ENCODE data around the gene CNTD1.
"Not testable (repeated sequence)": the region's sequence is repeated elsewhere in the genome, so short reads cannot be mapped to it uniquely, and the experiment has no call there.

The CNTD1 gene

DNA sequence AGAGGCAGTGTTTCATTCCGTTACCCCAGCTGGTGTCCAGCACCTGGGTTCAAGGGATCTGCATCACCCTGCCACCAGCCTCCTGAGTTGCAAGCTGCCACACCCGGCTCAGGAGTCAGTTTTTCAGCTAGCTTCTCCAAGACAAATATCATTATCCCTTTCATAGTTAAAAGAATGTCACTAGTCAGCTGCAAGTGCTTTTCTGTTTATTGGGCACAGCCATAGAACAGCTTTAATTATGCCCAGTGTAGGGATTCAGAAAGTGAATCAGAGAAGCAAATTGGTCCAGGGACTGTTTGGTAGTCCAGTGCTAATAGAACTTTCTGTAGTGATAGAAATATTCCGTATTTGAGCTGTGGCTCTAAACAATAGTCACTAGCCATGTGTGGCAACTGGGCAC is 49.4 kb downstream of the CNTD1 start:
- no peak overlapping the region for H3K27ac ChIP-seq (ENCODE audit: low read depth, low read length)
- no peak overlapping the region for H2AK5ac ChIP-seq (ENCODE audit: low read length)
- H3K23ac ChIP-seq (ENCODE audit: low read length) = no peak overlapping the region
- no peak overlapping the region for H3K4ac ChIP-seq (ENCODE audit: low read depth, low read length)
- WGBS (ENCODE audit: extremely low coverage, insufficient coverage, low lambda C conversion rate) = no CpG with 5 or more reads among the region's 3 CpGs
- H4K5ac ChIP-seq (ENCODE audit: low read length) = no peak overlapping the region
- peaks cover 10% of the 10 kb centered on the region for H3K36me3 ChIP-seq (ENCODE audit: control insufficient read depth, insufficient read depth, low read length)
- no peak overlapping the region for H2BK5ac ChIP-seq (ENCODE audit: low read length)
- no peak overlapping the region for H3K4me2 ChIP-seq (ENCODE audit: low read length)
- H3K9ac ChIP-seq (ENCODE audit: low read length) = no peak overlapping the region
- H3K4me3 ChIP-seq (ENCODE audit: low read length) = no peak overlapping the region
- no peaks in the 10 kb centered on the region for H3K27me3 ChIP-seq (ENCODE audit: insufficient read depth, low read length, poor library complexity)
- no peak overlapping the region for H2BK15ac ChIP-seq (replicated peaks; ENCODE audit: low read depth)
- H3K79me2 ChIP-seq (ENCODE audit: control insufficient read depth, insufficient read depth, low read length) = no peaks in the 10 kb centered on the region
- H3K56ac ChIP-seq (ENCODE audit: low read length) = no peak overlapping the region
- peaks cover 2% of the 10 kb centered on the region for H3K79me1 ChIP-seq (ENCODE audit: low read length)
- DNase-seq = no peak
- no peaks in the 10 kb centered on the region for H3K4me1 ChIP-seq (ENCODE audit: control insufficient read depth, low read depth, low read length)
- no peak overlapping the region for H2BK120ac ChIP-seq (ENCODE audit: low read depth, low read length)
- H4K8ac ChIP-seq (ENCODE audit: low read depth, low read length) = no peak overlapping the region
- no peak overlapping the region for H3K18ac ChIP-seq (ENCODE audit: low read length)

DNA sequence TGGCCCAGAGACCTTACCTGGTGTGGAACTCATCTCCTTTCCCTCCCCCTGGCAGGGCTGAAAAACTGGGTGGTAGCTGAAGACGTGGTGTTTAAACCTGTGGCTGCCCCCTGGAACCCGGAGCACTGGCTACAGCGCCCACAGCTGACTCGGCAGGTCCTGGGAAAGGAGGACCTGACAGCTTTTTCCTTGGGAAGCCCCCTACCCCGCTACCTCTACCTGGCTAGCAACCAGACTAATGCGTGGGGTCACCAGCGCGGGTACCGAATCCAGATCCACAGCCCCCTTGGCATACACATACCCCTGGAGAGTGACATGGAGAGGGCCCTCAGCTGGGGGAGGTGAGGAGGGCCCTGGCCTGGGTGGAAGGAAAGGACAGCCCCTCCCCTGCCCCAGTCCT is 50.4 kb downstream of the CNTD1 start:
- no peak overlapping the region for H3K4me3 ChIP-seq (ENCODE audit: low read length)
- no peak overlapping the region for H3K27ac ChIP-seq (ENCODE audit: low read depth, low read length)
- H2BK15ac ChIP-seq (replicated peaks; ENCODE audit: low read depth) = no peak overlapping the region
- no peak overlapping the region for H3K9ac ChIP-seq (ENCODE audit: low read length)
- H3K36me3 ChIP-seq (ENCODE audit: control insufficient read depth, insufficient read depth, low read length) = peaks cover 8% of the 10 kb centered on the region
- no peak overlapping the region for H3K4me2 ChIP-seq (ENCODE audit: low read length)
- no peak for DNase-seq
- no peak overlapping the region for H2BK120ac ChIP-seq (ENCODE audit: low read depth, low read length)
- no peak overlapping the region for H4K5ac ChIP-seq (ENCODE audit: low read length)
- H3K79me1 ChIP-seq (ENCODE audit: low read length) = no peaks in the 10 kb centered on the region
- H2BK5ac ChIP-seq (ENCODE audit: low read length) = no peak overlapping the region
- no peak overlapping the region for H3K56ac ChIP-seq (ENCODE audit: low read length)
- H4K8ac ChIP-seq (ENCODE audit: low read depth, low read length) = no peak overlapping the region
- no peak overlapping the region for H3K23ac ChIP-seq (ENCODE audit: low read length)
- no CpG with 5 or more reads among the region's 9 CpGs for WGBS (ENCODE audit: extremely low coverage, insufficient coverage, low lambda C conversion rate)
- no peaks in the 10 kb centered on the region for H3K79me2 ChIP-seq (ENCODE audit: control insufficient read depth, insufficient read depth, low read length)
- H3K18ac ChIP-seq (ENCODE audit: low read length) = no peak overlapping the region
- no peak overlapping the region for H3K4ac ChIP-seq (ENCODE audit: low read depth, low read length)
- no peaks in the 10 kb centered on the region for H3K27me3 ChIP-seq (ENCODE audit: insufficient read depth, low read length, poor library complexity)
- H2AK5ac ChIP-seq (ENCODE audit: low read length) = no peak overlapping the region
- no peaks in the 10 kb centered on the region for H3K4me1 ChIP-seq (ENCODE audit: control insufficient read depth, low read depth, low read length)

DNA sequence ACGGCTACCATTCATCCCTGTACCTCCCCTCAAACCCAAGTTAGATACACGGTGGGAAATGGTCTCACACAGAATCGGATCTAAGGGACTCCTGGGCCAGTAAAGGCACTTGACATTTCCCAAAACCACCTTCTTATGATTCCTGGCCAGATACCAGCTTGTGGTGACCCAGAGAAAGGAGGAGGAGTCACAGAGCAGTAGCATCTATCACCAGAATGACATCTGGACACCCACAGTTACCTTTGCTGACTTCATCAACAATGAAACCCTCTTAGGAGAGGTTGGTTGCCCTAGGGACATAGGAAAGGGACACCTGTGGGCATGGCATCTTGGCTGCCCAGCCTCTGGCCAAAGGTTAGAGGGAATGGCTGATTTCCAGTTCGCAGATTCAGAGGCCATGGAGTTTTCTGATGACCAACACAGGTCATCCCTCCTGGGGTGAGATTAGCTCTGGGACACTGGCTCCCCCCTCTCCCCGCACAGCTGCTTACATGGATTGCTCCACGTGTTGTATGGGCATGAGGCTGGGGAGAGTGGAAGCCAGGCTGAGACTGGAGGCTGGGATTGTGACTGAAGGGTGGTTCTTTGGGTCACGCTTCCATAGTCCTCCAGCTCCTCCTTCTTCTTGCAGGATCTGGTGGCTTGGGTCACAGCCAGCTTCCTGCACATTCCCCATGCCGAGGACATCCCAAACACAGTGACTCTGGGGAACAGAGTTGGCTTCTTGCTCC is 51.0 kb downstream of the CNTD1 start:
- Histone ChIP-seq H3K4me1 (ENCODE audit: control insufficient read depth, low read depth, low read length) (no peaks in the 10 kb centered on the region), H3K4me3 (ENCODE audit: low read length) (no peak overlapping the region), H3K4ac (ENCODE audit: low read depth, low read length) (no peak overlapping the region), H2BK5ac (ENCODE audit: low read length) (no peak overlapping the region), H3K27me3 (ENCODE audit: insufficient read depth, low read length, poor library complexity) (no peaks in the 10 kb centered on the region), H3K56ac (ENCODE audit: low read length) (no peak overlapping the region), H2BK15ac (replicated peaks; ENCODE audit: low read depth) (no peak overlapping the region), H2BK120ac (ENCODE audit: low read depth, low read length) (no peak overlapping the region), H3K9ac (ENCODE audit: low read length) (no peak overlapping the region), H3K36me3 (ENCODE audit: control insufficient read depth, insufficient read depth, low read length) (peaks cover 3% of the 10 kb centered on the region), H3K79me2 (ENCODE audit: control insufficient read depth, insufficient read depth, low read length) (no peaks in the 10 kb centered on the region), H3K79me1 (ENCODE audit: low read length) (no peaks in the 10 kb centered on the region), H2AK5ac (ENCODE audit: low read length) (no peak overlapping the region), H3K18ac (ENCODE audit: low read length) (no peak overlapping the region), H3K27ac (ENCODE audit: low read depth, low read length) (no peak overlapping the region), H4K8ac (ENCODE audit: low read depth, low read length) (no peak overlapping the region), H3K4me2 (ENCODE audit: low read length) (no peak overlapping the region), H4K5ac (ENCODE audit: low read length) (no peak overlapping the region), H3K23ac (ENCODE audit: low read length) (no peak overlapping the region)
- WGBS (ENCODE audit: extremely low coverage, insufficient coverage, low lambda C conversion rate) = no CpG with 5 or more reads among the region's 8 CpGs
- no peak for DNase-seq

DNA sequence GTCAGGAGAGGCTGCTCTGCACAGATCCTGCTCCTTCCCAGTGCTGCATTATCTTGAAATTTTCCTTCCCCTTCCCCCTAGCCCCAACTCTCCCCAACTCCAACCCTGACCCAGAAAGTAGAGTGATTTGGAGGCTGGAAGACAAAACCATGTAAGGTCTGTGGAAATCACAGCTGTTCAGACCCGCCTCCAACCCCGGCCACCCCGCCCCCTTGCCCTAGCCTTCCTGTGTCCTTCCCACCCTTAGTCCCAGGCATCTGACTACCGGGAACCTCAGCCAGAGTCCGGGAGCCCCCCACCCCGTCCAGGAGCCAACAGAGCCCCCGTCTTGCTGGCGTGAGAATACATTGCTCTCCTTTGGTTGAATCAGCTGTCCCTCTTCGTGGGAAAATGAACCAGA is 52.3 kb downstream of the CNTD1 start, which contains the start of gene AOC3:
AOC3 (plus strand) TSS at position 246 of the 400 bp plus-strand sequence; CDS start at position 391, 145 bp downstream.
- Histone ChIP-seq H3K79me1 (ENCODE audit: low read length) (no peaks in the 10 kb centered on the region), H3K79me2 (ENCODE audit: control insufficient read depth, insufficient read depth, low read length) (no peaks in the 10 kb centered on the region), H4K8ac (ENCODE audit: low read depth, low read length) (no peak within 1 kb of the TSS), H2BK15ac (replicated peaks; ENCODE audit: low read depth) (no peak within 1 kb of the TSS), H3K18ac (ENCODE audit: low read length) (no peak within 1 kb of the TSS), H3K4ac (ENCODE audit: low read depth, low read length) (no peak within 1 kb of the TSS), H2BK5ac (ENCODE audit: low read length) (no peak within 1 kb of the TSS), H4K5ac (ENCODE audit: low read length) (no peak within 1 kb of the TSS), H3K4me2 (ENCODE audit: low read length) (no peak within 1 kb of the TSS), H3K27ac (ENCODE audit: low read depth, low read length) (no peak within 1 kb of the TSS), H3K9ac (ENCODE audit: low read length) (no peak within 1 kb of the TSS), H3K23ac (ENCODE audit: low read length) (no peak within 1 kb of the TSS), H3K36me3 (ENCODE audit: control insufficient read depth, insufficient read depth, low read length) (no peaks in the 10 kb centered on the region), H3K27me3 (ENCODE audit: insufficient read depth, low read length, poor library complexity) (no peaks in the 10 kb centered on the region), H2BK120ac (ENCODE audit: low read depth, low read length) (no peak within 1 kb of the TSS), H2AK5ac (ENCODE audit: low read length) (no peak within 1 kb of the TSS), H3K56ac (ENCODE audit: low read length) (no peak within 1 kb of the TSS), H3K4me3 (ENCODE audit: low read length) (no peak within 1 kb of the TSS), H3K4me1 (ENCODE audit: control insufficient read depth, low read depth, low read length) (no peaks in the 10 kb centered on the region)
- DNase-seq = no peak
- WGBS (ENCODE audit: extremely low coverage, insufficient coverage, low lambda C conversion rate) = no CpG with 5 or more reads among the region's 9 CpGs

DNA sequence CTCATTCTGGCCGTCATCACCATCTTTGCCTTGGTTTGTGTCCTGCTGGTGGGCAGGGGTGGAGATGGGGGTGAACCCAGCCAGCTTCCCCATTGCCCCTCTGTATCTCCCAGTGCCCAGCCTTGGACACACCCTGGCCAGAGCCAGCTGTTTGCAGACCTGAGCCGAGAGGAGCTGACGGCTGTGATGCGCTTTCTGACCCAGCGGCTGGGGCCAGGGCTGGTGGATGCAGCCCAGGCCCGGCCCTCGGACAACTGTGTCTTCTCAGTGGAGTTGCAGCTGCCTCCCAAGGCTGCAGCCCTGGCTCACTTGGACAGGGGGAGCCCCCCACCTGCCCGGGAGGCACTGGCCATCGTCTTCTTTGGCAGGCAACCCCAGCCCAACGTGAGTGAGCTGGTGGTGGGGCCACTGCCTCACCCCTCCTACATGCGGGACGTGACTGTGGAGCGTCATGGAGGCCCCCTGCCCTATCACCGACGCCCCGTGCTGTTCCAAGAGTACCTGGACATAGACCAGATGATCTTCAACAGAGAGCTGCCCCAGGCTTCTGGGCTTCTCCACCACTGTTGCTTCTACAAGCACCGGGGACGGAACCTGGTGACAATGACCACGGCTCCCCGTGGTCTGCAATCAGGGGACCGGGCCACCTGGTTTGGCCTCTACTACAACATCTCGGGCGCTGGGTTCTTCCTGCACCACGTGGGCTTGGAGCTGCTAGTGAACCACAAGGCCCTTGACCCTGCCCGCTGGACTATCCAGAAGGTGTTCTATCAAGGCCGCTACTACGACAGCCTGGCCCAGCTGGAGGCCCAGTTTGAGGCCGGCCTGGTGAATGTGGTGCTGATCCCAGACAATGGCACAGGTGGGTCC is 52.9 kb downstream of the CNTD1 start:
- not testable (repeated sequence) for H2BK120ac ChIP-seq (ENCODE audit: low read depth, low read length); H3K18ac ChIP-seq (ENCODE audit: low read length); H3K9ac ChIP-seq (ENCODE audit: low read length); H3K36me3 ChIP-seq (ENCODE audit: control insufficient read depth, insufficient read depth, low read length); H3K4ac ChIP-seq (ENCODE audit: low read depth, low read length); H3K4me3 ChIP-seq (ENCODE audit: low read length); H3K4me1 ChIP-seq (ENCODE audit: control insufficient read depth, low read depth, low read length); H3K4me2 ChIP-seq (ENCODE audit: low read length); H3K27me3 ChIP-seq (ENCODE audit: insufficient read depth, low read length, poor library complexity); H3K56ac ChIP-seq (ENCODE audit: low read length); H3K79me2 ChIP-seq (ENCODE audit: control insufficient read depth, insufficient read depth, low read length); H4K8ac ChIP-seq (ENCODE audit: low read depth, low read length); H2BK15ac ChIP-seq (replicated peaks; ENCODE audit: low read depth); DNase-seq; H3K27ac ChIP-seq (ENCODE audit: low read depth, low read length); H4K5ac ChIP-seq (ENCODE audit: low read length); H2BK5ac ChIP-seq (ENCODE audit: low read length); H2AK5ac ChIP-seq (ENCODE audit: low read length); H3K23ac ChIP-seq (ENCODE audit: low read length); H3K79me1 ChIP-seq (ENCODE audit: low read length)
- WGBS (ENCODE audit: extremely low coverage, insufficient coverage, low lambda C conversion rate) = no CpG with 5 or more reads among the region's 28 CpGs

Data from mesendoderm (in vitro differentiated cells).